ENCODE data around the gene LIAS. TPM values are rescaled to one million over a fixed set of nuclear protein-coding genes. Genes with fewer than 3 reads are reported as not detected.

The LIAS gene
- total and polyA plus RNA-seq, 2 of the 13 experiments (the other 11 are each of a cell fraction or from before 2014, with no cell fraction given), result 16.0 to 16.6 TPM

DNA sequence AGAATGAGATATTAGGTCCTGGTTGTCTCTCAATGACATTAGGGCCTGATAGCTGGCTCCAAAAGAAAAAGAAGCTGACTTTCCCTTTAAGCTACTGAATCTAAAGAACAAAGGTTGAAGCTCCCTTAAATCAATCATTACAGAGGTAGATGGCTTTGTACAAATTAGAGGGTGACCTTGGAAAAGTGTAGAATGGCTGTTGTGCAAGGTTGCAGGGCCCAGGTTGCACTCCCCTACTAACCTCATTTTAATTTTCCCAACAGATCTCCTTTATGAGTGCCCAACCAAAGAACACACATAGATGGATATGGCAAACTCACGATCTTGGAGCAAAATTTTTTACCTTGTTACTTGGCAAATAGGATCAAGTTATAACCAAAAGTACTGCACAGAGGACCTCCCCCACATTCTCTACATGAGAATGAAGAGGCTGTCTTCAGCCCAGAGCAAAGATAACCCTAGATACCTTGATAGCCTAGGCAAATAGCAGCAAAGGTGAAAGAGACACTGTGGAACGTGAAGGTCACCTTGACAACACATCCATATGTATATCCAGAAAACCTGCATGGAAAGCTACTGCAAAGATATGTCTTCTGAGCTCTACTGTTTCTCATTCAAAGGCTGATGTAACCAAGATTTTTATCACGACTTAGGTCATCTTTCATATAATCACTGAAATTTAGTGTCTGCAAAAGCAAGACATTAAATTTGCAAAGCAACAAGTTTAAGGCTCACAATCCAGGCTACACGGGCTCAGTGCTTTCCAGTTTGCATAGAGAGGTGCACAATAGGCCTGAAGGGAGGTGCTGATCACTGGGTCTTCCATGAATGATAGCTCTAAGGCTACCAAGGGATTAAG is 29.2 kb upstream of the LIAS start (continued):
- TF ChIP-seq ZNF747 (CRISPR knock-in tag; IDR thresholded peaks at IDR 0.05; ENCODE audit: borderline replicate concordance) (no peak), ZNF562 (CRISPR knock-in tag; IDR thresholded peaks at IDR 0.05; ENCODE audit: borderline replicate concordance) (no peak), STAT5B (CRISPR knock-in tag; IDR thresholded peaks at IDR 0.05) (no peak), NRL (CRISPR knock-in tag; IDR thresholded peaks at IDR 0.05; ENCODE audit: borderline replicate concordance) (no peak), HNF4G (IDR thresholded peaks at IDR 0.05; ENCODE audit: borderline replicate concordance, low read depth, low read length) (peak; percentile 48), HNF4G (CRISPR knock-in tag; IDR thresholded peaks at IDR 0.05; ENCODE audit: borderline replicate concordance, low read depth) (no peak), ZNF660 (CRISPR knock-in tag; IDR thresholded peaks at IDR 0.05; ENCODE audit: borderline replicate concordance, low read depth) (no peak), HOXA7 (CRISPR knock-in tag; IDR thresholded peaks at IDR 0.05) (no peak)

- BruUV-seq (replicated peaks), result no TSS peak
- no peak overlapping the region for H3K4me3 ChIP-seq (replicated peaks in 1 of 3; ENCODE audit: insufficient read depth in 1 of 3, low read depth in 2 of 3, low read length in 3 of 3)
- ATAC-seq (no peak), FAIRE-seq (no peak), DNase-seq (ENCODE audit: low spot score) (no peak)
- peaks cover 37% of the 10 kb centered on the region for H3K79me2 ChIP-seq (ENCODE audit: insufficient read depth, low read length)
- no peak overlapping the region for H2AFZ ChIP-seq (ENCODE audit: low read length)
- peaks cover 10 to 58% of the 10 kb centered on the region in 2 experiments for H3K36me3 ChIP-seq (replicated peaks in 1 of 2; ENCODE audit: control insufficient read depth in 1 of 2, insufficient read depth in 2 of 2, low read length in 2 of 2)
- no peaks in the 10 kb centered on the region for H4K20me1 ChIP-seq (ENCODE audit: insufficient read depth, low read length)
- intact Hi-C loops (cut with micrococcal nuclease; ENCODE audit: unreplicated experiment) (no loop called here), in situ Hi-C loops (cut with HindIII; ENCODE audit: extremely low pct_ligation_motif_present, low pct_unique_long_range_greater_than_20kb) (no loop called here)
- H3K4me2 ChIP-seq (ENCODE audit: low read depth, low read length), result no peak overlapping the region
- H3K27ac ChIP-seq (ENCODE audit: extremely low read length, insufficient read depth, low read length), result no peak overlapping the region
- peaks cover 37% of the 10 kb centered on the region for H3K4me1 ChIP-seq (ENCODE audit: insufficient read depth, low read length)
- no peak overlapping the region for H3K9ac ChIP-seq (ENCODE audit: insufficient read depth, low read depth, low read length)
- no peaks in the 10 kb centered on the region for H3K27me3 ChIP-seq (ENCODE audit: control insufficient read depth in 1 of 2, insufficient read depth in 2 of 2, low read length in 2 of 2)
- ChIA-PET CTCF (ENCODE audit: low intra/inter-chr PET ratio, low total read pairs) (no interaction called here), POLR2A (no interaction called here)
- no peaks in the 10 kb centered on the region for H3K9me3 ChIP-seq (ENCODE audit: low read length)
- 97% methylated on average over 11 of the region's 11 CpGs for WGBS (ENCODE audit: low lambda C conversion rate)
- no peak for TF ChIP-seq STAT6 (CRISPR knock-in tag; IDR thresholded peaks at IDR 0.05; ENCODE audit: borderline replicate concordance)
- no peak for TF ChIP-seq GABPB1 (CRISPR knock-in tag; IDR thresholded peaks at IDR 0.05)
- TF ChIP-seq FOXO1 (CRISPR knock-in tag; IDR thresholded peaks at IDR 0.05), result no peak
- TF ChIP-seq SETDB1 (CRISPR knock-in tag; IDR thresholded peaks at IDR 0.05; ENCODE audit: borderline replicate concordance), result no peak
- no peak for TF ChIP-seq IRF9 (CRISPR knock-in tag; IDR thresholded peaks at IDR 0.05; ENCODE audit: borderline replicate concordance)
- no peak for TF ChIP-seq RARG (CRISPR knock-in tag; IDR thresholded peaks at IDR 0.05; ENCODE audit: low read depth)
- no peak for TF ChIP-seq ZBTB44 (CRISPR knock-in tag; IDR thresholded peaks at IDR 0.05)
- TF ChIP-seq ZNF878 (CRISPR knock-in tag; IDR thresholded peaks at IDR 0.05), result no peak
- no peak for TF ChIP-seq JUN (CRISPR knock-in tag; IDR thresholded peaks at IDR 0.05)
Measured at GRCh38 chr4:39433878-39434492, 24.9 kb upstream of the LIAS start.

All from HepG2 (cell line).